C4-2B (cell line): Measurements from ENCODE around the gene ATF3.

Experiments
- CTCF ChIP-seq: fragments of 450-650 bp; conservative IDR thresholded peaks from 2 replicates; pipeline ENCODE4 v1.5.1; 2017; ENCODE audit warnings: mild to moderate bottlenecking
- ZFX ChIP-seq: fragments of 450-650 bp; IDR thresholded peaks from 2 replicates; pipeline ENCODE4 v1.6.1; 2017

GRCh38 chr1:212629450-212630157 lies 21.0 kb downstream of the ATF3 start:
- TF ChIP-seq CTCF (no peak), ZFX (no peak)
